ENCODE data around the gene SETD2. TPM values are rescaled to one million over a fixed set of nuclear protein-coding genes. Genes with fewer than 3 reads are reported as not detected.

Gene SETD2
- polyA plus RNA-seq, 1 donor: 35.8 TPM

DNA sequence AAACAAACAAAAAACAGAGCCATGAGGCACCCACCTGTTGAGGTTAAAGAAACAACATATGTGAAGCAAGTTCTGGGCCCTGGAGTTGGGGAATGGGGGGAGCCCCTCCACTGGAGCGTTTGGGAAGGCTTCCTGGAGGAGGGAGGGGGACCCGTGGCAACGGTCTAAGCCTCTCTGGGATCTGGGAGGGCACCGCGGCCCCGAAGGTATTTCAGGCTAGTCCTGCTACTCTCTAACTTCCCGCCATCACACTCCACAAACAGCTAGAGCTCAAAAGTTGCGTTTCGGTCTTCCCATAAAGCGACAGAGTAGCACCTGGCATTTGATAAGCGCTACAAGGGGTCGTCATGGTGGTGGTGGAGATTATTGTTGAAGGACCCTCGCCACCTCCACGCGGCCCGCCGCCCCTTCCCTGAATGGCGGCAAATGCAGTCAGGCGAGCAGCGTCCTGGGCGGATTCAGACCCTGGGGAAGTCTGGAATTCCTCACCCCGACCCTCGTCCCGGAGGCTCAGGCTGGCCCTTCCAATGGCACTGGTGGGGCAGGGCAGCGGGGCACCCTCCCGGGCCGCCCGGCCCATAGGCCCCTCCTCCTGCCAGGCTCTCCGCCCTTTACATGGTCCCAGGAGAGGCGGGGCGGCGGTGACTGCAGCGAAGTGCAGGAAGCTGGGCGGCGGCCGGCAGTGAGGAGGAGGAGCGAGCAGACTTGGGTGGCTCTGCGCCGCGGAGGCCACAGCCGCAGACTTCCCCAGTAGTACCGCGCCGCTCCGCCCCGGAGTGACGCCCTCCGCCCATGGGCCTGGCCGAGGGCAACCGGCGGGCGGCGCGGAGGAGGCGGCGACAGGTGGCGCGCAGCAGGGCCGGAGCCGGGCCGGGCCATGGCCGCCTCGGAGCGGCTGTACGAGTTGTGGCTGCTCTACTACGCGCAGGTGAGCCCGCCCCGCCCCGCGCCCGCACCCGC lies 184.6 kb downstream of the SETD2 start, which contains the start of gene NBEAL2:
NBEAL2 (plus strand) TSS at position 682 of the 960 bp plus-strand sequence; CDS start at position 878, 196 bp downstream.
- DNase-seq: peak; percentile 88

DNA sequence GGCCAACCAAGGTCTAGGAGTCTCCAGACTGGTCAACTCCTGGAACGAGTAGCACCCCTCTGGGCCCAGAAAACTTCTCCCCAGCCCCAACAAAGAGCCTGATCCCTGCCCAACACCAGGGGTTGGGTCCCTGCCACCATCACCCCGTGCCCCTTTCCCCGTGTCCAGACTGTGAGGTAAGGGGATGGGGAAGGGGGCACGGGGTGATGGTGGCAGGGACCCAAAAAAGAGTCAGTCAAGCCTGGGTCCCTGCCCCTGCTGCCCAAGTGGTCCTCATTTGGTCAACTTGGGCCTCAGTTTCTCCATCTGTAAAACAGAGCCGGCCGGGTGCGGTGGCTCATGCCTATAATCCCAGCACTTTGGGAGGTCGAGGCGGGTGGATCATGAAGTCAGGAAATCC lies 185.5 kb downstream of the SETD2 start:
- no peak for DNase-seq

DNA sequence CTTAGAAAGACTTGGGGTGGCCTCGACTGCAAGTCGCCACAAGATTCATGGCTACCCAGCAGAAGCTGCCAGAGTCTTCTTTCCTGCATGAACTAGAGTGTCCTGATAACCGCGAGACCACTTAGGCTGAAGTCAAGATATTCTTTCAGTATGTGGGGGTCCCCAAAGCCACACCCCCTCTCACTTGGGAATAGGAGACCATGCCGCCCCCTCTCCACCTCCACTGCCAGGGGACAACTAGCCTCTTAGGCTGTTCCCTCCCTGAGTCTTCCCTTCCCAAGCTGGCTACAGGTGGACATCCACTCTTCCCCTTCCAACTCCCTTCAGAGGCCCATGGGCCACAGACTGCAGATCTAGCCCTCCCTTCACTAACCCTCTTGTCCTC lies 186.1 kb downstream of the SETD2 start:
- no peak for DNase-seq

DNA sequence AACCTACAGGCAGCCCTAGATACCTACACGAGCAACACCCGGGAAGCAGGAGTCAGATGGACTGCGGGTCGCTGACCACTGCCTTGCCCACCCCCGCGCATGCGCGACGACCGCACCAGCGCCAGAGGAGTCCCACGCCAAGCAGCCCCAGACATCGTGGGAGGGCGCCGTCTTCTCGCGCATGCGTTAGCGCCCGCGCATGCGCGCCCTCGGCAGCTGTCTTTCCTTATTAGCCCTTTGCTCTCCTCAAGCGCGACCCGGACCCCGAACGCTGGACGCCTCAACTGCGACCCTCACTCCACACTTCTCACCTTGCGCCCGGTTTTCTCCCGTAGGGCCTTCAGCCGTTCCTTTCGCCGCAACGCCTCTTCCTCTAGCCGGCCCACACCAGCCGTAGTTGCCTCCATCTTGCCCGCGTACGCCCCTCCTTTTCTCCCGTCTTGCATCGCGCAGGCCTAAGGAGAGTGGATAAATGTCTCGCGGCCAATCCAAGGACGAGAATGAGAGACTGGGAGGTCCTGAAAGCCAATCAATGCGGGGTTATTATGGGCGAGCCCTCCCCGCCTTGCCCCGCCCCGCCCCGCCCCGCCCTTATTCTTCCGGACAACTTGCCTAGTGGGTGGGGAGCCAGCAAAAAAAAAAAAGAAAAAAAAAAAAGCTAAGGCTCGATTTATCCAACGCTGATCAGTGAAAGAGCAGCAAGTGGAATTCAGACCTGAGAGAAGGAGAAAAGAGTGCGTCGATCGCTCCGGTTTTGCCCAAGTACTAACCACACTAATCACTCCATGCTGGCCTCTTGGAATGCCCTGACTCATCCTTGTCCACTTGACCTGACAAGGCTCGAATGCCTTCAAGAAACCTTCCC lies 187.4 kb downstream of the SETD2 start, which contains the start of gene CCDC12:
CCDC12 (minus strand) TSS at position 420 of the 865 bp plus-strand sequence; CDS start at position 407, 13 bp downstream.
- peak; percentile 97 for DNase-seq

DNA sequence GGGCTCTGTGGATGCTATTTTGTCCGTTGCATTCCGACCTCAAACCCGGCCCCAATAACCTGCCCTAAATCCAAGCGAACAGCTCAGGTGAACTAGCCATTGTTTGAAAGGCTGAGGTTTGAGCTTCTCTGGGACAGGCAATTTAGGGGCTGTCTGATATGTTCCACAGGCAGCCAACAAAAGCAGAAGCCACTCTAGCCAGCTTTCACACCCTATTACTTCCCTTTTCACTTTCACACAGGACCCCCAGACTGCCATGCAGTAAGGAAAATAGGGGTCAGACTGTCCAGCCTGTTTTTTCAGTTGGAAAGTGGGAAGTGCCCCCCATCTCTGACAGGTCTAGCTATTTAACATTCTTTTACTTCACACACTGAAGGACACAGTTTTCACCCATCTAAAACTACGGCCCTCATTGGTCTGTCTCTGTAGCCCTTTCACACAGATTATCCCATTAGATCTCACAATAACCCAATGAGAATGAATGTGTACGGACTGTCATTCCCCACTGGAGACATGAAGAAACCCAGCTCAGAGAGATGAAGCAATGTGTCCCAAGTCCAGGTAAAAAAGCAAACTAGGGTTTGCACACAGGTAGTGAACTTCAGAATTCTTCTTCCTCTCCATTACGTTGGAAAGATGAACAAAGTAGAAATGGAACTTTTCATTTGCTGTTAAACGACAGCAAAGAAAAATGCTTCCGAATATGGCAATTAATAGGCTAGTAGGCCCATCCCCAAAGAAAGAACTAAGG lies 189.3 kb downstream of the SETD2 start:
- no peak for DNase-seq

DNA sequence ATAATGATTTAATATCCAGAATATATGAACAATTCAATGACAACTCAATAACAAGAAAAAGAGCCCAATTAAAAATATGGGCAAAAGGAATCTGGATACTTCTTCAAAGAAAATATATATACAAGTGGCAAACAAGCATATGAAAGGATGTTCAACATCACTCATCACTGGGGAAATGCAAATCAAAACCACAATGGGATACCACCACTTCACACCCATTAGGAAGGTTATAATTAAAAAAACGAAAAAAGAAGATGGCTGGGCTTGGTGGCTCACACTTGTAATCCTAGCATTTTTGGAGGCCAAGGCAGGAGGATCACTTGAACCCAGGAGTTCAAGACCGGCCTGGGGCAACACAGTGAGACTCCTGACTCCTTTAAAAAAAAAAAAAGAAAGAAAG lies 191.5 kb downstream of the SETD2 start:
- DNase-seq: no peak

DNA sequence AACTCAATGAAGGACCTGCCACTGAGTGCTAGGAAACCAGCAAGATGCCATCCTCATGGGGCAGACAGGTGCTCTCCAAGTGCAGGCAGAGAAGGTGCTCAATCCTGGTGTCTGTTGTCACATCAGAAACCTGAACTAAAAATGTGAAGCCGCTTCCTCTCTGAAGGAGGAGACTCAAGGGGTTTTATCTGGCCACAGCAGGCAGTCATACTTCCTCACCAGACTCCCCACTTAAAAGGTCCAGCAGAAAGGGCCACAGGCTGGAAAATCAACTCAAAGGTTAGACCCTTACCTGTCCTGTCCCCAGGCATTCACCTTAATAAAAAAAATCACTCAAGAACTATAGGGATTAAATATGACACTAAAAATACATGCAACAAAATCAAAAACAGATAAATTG lies 192.2 kb downstream of the SETD2 start:
- no peak for DNase-seq

DNA sequence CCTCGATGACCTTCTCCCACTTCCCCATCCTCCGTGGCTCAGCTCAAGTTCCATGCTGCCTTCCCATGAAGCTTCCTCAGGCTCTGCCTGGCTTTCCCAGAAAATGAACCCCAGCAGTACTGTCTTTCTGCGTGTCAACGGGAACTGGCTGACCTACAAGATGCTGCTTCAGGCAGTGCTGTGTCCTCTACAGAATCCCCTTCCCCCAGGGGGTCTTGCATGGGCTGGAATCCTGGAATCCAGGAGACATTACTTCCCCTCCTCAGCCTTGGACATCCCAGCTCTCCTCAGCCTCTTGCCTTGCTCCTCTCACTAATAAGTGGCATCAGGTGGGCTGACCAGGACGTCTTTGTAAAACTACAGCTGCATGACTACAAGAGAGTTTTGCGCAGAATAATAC lies 192.8 kb downstream of the SETD2 start:
- DNase-seq: no peak

DNA sequence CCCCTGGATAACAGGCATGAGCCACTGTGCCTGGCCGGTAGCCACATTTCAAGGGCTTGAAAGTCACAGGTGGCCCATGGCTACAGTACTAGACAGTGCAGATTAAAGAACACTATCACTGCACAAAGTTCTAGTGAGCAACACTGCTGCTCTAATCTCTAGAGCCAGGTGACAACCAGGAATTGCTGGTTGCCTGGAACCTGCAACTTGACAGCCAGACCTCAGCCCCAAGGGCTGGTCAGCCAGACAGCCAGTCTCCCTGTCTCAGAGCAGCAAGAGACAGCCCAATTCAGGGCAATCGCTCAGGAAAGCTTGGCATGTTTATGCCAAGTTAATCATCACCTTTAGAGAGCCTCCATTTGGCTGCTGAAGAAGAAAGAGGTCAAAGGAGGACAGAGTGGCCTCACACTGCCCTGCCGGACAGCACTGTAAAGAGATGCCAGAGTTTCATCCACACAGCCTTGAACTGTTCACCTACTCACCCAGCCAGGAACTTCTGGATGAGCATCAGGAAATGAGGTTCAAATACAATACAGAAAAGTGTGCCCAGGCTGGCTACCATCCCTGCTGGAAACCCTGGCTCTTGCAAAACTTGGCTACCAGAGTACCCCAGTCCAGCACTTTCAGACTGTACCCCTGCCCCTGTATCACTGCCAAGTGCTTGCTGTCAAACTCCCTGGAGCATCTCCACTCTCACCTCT lies 193.4 kb downstream of the SETD2 start:
- DNase-seq: no peak

DNA sequence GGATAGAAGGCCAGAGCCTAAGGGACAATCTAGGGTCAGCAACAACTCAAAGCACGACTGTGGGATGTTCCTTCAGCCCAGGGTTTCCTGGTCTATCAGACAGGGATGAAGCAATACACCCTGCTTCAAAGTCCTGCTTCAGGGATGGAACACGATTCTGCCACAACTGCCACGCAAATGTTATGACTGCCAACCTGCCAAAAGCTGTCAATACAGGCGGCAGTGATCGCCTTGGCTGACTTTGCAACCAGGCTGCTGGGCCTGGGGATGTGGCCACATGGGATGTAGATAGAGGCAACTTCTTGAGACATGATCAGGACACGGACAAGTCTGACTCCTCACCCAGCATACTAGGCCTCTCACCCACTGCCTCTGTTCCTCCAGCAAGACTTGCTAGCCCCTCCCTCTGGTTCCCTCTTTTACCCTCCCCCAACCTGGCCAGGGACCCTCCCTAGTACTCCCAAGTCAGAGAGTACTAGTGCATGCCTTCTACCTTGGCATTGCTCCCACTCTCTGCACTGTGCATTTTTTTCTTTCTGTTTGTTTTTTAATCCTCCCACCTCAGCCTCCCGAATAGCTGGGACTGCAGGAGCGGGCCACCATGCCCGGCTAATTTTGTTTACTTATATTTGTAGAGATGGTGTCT lies 195.0 kb downstream of the SETD2 start:
- no peak for DNase-seq

DNA sequence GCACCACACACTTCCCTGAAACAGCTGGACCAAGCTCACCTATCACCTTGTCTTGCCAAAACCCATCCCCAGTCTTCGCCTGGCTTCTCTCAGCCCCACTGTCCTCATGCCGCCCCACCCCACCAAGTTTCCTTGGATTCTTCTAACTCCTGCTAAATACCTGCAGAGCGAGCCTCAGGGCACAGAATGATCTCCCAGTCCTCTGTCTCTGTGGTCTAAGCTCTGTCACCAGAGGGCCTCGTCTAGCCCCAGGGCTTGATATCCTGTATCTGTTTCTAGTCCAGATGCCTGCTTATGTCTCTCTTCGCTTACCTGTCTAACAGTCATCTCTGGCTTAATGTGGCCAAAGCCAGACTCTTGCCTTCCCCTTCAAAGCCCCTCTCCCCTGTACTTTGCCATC lies 197.1 kb downstream of the SETD2 start:
- no peak for DNase-seq

Other genes starting within 250 kb of the SETD2 start
- gene CCDC12, start 187.4 kb downstream of the SETD2 start, polyA plus RNA-seq (ENCODE audit: insufficient read length): 38.7 TPM
- 15.8 TPM for gene NBEAL2, start 184.4 kb downstream of the SETD2 start, polyA plus RNA-seq (ENCODE audit: insufficient read length)
- gene KIF9, start 118.7 kb upstream of the SETD2 start, polyA plus RNA-seq (ENCODE audit: insufficient read length): 5.6 TPM
- 14.7 TPM for gene KLHL18, start 118.8 kb upstream of the SETD2 start, polyA plus RNA-seq (ENCODE audit: insufficient read length)
- gene PTPN23, start 216.9 kb upstream of the SETD2 start, polyA plus RNA-seq (ENCODE audit: insufficient read length): 28.3 TPM